ENCODE data around the gene PHACTR3.

GRCh38 chr20:59680148-59680650 lies 75.9 kb downstream of the PHACTR3 start:
- TF ChIP-seq, protein P1, sequence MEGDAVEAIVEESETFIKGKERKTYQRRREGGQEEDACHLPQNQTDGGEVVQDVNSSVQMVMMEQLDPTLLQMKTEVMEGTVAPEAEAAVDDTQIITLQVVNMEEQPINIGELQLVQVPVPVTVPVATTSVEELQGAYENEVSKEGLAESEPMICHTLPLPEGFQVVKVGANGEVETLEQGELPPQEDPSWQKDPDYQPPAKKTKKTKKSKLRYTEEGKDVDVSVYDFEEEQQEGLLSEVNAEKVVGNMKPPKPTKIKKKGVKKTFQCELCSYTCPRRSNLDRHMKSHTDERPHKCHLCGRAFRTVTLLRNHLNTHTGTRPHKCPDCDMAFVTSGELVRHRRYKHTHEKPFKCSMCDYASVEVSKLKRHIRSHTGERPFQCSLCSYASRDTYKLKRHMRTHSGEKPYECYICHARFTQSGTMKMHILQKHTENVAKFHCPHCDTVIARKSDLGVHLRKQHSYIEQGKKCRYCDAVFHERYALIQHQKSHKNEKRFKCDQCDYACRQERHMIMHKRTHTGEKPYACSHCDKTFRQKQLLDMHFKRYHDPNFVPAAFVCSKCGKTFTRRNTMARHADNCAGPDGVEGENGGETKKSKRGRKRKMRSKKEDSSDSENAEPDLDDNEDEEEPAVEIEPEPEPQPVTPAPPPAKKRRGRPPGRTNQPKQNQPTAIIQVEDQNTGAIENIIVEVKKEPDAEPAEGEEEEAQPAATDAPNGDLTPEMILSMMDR (IDR thresholded peaks at IDR 0.05) = no peak
- TF ChIP-seq SIN3A (IDR thresholded peaks at IDR 0.05; ENCODE audit: borderline replicate concordance, insufficient read depth, low read depth, low read length) = no peak
- no peak for TF ChIP-seq POLR2AphosphoS5 (IDR thresholded peaks at IDR 0.05; ENCODE audit: low read depth, low read length)
- no peak for TF ChIP-seq REST (IDR thresholded peaks at IDR 0.05; ENCODE audit: insufficient read depth in 1 of 2, low read depth in 2 of 2, low read length in 1 of 2)
